PC-3 (cell line): ENCODE data around the gene APEX2. TPM values are rescaled to one million over a fixed set of nuclear protein-coding genes. Genes with fewer than 3 reads are reported as not detected.

Source experiments
- ATAC-seq: fragments of 200-7000 bp; cut with Tn5 transposase; 2 replicates; pipeline ENCODE4 v1.9.1; 2020; ENCODE audit warnings: mild to moderate bottlenecking, moderate library complexity
- BruUV-seq: library from RNA; stranded (reverse); fragments of 400-500 nt; replicated peaks from 2 replicates; lab custom pipeline; 2021; lab: Mats Ljungman, UMichigan
- CTCF ChIA-PET: fragments of 300-600 bp; sonication (Branson Sonifier 250); formaldehyde crosslinking; loops from one replicate; lab custom pipeline; 2022; ENCODE audit warnings: antibody characterized with exemption; lab: Charles Lee
- POLR2A ChIA-PET: fragments of 300-600 bp; sonication (Branson Sonifier 250); formaldehyde crosslinking; loops from one replicate; lab custom pipeline; 2022; ENCODE audit warnings: antibody characterized with exemption; ENCODE audit not compliant: unreplicated experiment; lab: Charles Lee
- DNase-seq: peaks from one replicate; pipeline ENCODE4 v3.0.0-alpha.2; 2015
- H2AFZ ChIP-seq: fragments of 300-600 bp; sonication (generic); 2 replicates; pipeline ENCODE4 v1.6.0; 2016; ENCODE audit warnings: antibody characterized with exemption, low read length
- H3F3A ChIP-seq: fragments of 300-600 bp; sonication (generic); one replicate; pipeline ENCODE4 v1.6.0; 2017; ENCODE audit warnings: antibody characterized with exemption, low read length, control low read depth, mild to moderate bottlenecking; ENCODE audit not compliant: unreplicated experiment
- H3K27ac ChIP-seq: fragments of 300-600 bp; sonication (generic); 2 replicates; pipeline ENCODE4 v1.5.1; 2016; ENCODE audit warnings: mild to moderate bottlenecking, low read length
- H3K27me3 ChIP-seq: fragments of 300-600 bp; sonication (generic); 2 replicates; pipeline ENCODE4 v1.6.1; 2016; ENCODE audit warnings: low read length, mixed read lengths
- H3K36me3 ChIP-seq: fragments of 300-600 bp; sonication (generic); 2 replicates; pipeline ENCODE4 v1.6.1; 2016; ENCODE audit warnings: low read depth, mixed run types, low read length, mixed read lengths
- H3K4me1 ChIP-seq: fragments of 300-600 bp; sonication (generic); 2 replicates; pipeline ENCODE4 v1.5.1; 2016; ENCODE audit warnings: low read length; ENCODE audit not compliant: insufficient read depth
- H3K4me2 ChIP-seq: fragments of 300-600 bp; sonication (generic); 2 replicates; pipeline ENCODE4 v1.6.0; 2016; ENCODE audit warnings: low read length
- H3K4me3 ChIP-seq: fragments of 300-600 bp; sonication (generic); 2 replicates; pipeline ENCODE4 v1.5.1; 2016; ENCODE audit warnings: mild to moderate bottlenecking, low read length, mixed read lengths
- H3K79me2 ChIP-seq: fragments of 300-600 bp; sonication (generic); 2 replicates; pipeline ENCODE4 v1.6.1; 2017; ENCODE audit warnings: low read length, mixed read lengths
- H3K9ac ChIP-seq: fragments of 300-600 bp; sonication (generic); 2 replicates; pipeline ENCODE4 v1.6.0; 2016; ENCODE audit warnings: mild to moderate bottlenecking, low read length
- H3K9me2 ChIP-seq: fragments of 300-600 bp; sonication (generic); replicated peaks from 2 replicates; pipeline ENCODE4 v1.6.1; 2016; ENCODE audit warnings: mixed run types, low read length, mixed read lengths
- H3K9me3 ChIP-seq: fragments of 300-600 bp; sonication (generic); 2 replicates; pipeline ENCODE4 v1.6.1; 2016; ENCODE audit warnings: low read length, mixed read lengths
- H4K20me1 ChIP-seq: fragments of 300-600 bp; sonication (generic); 2 replicates; pipeline ENCODE4 v1.6.1; 2016; ENCODE audit warnings: low read length, mixed read lengths
- EZH2 ChIP-seq: fragments of 300-600 bp; sonication (generic); IDR thresholded peaks from one replicate; pipeline ENCODE4 v1.6.1; 2017; ENCODE audit warnings: antibody characterized with exemption, mild to moderate bottlenecking, low read length; ENCODE audit not compliant: unreplicated experiment
- EZH2phosphoT487 ChIP-seq: fragments of 300-600 bp; sonication (generic); IDR thresholded peaks from 2 replicates; pipeline ENCODE4 v1.6.1; 2018; ENCODE audit warnings: mild to moderate bottlenecking, antibody characterized with exemption, low read length, borderline replicate concordance
- intact Hi-C: fragments of 100-400 bp; cut with micrococcal nuclease; formaldehyde crosslinking; loops from 2 replicates; pipeline ENCODE4 v1.9.0; 2023
- total RNA-seq: library from RNA; depleted of rRNA; stranded (reverse); fragments of >200 nt; gene quantifications from 2 replicates; pipeline ENCODE4 v1.2.3, GENCODE V29; 2014
- TF ChIP-seq, protein P1 (sequence below): fragments of 300-600 bp; sonication (generic); conservative IDR thresholded peaks from 2 replicates; pipeline ENCODE4 v1.5.1; 2017; ENCODE audit warnings: antibody characterized with exemption, low read depth, mild to moderate bottlenecking, low read length

The APEX2 gene
- total RNA-seq, 1 experiment from 2014 or later: 24.7 TPM

DNA sequence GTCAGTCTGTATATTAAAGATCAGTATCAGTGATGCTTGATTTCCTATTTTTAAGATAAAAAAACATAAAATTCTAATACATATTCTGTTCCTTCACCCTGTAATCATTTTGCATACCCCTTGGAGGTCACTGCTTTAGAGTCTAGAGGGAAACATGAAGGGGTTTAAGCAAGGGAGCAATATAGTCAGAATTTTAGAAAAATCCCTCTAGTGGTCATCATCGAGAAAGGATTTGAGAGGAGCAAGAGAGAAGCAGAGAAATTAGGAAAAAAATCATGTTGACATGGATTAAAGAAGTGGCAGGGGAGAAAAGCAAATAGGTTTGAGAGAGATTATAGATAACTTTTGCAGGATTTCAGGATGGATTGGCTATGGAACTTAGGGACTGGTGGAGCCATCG, 11.1 kb downstream of the APEX2 start:
- peaks cover 2% of the 10 kb centered on the region; the same call in 1 of the 2 replicates for H3K36me3 ChIP-seq
- H3K9ac ChIP-seq: no peak overlapping the region
- peaks cover 5% of the 10 kb centered on the region for H3F3A ChIP-seq
- ChIA-PET CTCF (no interaction called here), POLR2A (no interaction called here)
- intact Hi-C loops: loop anchor here (1.0 kb wide), 1 partner anchor 33 kb away; no protein-coding TSS in a partner anchor
- H3K4me3 ChIP-seq: no peak overlapping the region
- H3K9me3 ChIP-seq: no peaks in the 10 kb centered on the region
- H3K27me3 ChIP-seq: no peaks in the 10 kb centered on the region
- TF ChIP-seq EZH2phosphoT487: no peak
- TF ChIP-seq, protein P1, sequence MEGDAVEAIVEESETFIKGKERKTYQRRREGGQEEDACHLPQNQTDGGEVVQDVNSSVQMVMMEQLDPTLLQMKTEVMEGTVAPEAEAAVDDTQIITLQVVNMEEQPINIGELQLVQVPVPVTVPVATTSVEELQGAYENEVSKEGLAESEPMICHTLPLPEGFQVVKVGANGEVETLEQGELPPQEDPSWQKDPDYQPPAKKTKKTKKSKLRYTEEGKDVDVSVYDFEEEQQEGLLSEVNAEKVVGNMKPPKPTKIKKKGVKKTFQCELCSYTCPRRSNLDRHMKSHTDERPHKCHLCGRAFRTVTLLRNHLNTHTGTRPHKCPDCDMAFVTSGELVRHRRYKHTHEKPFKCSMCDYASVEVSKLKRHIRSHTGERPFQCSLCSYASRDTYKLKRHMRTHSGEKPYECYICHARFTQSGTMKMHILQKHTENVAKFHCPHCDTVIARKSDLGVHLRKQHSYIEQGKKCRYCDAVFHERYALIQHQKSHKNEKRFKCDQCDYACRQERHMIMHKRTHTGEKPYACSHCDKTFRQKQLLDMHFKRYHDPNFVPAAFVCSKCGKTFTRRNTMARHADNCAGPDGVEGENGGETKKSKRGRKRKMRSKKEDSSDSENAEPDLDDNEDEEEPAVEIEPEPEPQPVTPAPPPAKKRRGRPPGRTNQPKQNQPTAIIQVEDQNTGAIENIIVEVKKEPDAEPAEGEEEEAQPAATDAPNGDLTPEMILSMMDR: peak; percentile 63
- DNase-seq (peak; percentile 42), ATAC-seq (no peak)
- BruUV-seq: no TSS peak
- peaks cover 34% of the 10 kb centered on the region for H3K4me1 ChIP-seq
- no peaks in the 10 kb centered on the region for H3K79me2 ChIP-seq
- no peaks in the 10 kb centered on the region for H3K9me2 ChIP-seq
- H3K27ac ChIP-seq: no peak overlapping the region
- no peak overlapping the region for H2AFZ ChIP-seq
- no peak overlapping the region for H3K4me2 ChIP-seq
- H4K20me1 ChIP-seq: no peaks in the 10 kb centered on the region

DNA sequence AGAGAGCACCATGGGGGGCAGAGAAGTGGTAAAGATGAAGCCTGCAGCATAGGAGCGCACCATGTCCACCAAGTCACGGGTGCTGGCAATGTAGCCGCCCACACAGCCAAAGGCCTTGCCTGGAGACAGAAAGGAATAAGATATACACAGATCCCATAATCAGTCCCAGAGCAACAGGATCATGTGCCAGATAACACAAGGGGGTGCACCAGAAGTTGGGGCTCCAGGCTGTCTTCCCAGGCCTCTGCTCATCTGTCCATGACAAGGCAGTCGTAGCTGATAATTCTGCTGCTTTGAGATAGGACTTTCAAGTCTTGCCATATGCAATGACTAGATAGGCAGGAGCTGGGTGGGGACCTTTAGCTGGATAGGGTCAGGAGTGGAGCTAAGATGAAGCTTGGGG, 14.7 kb downstream of the APEX2 start:
- TF ChIP-seq EZH2phosphoT487 (no peak), EZH2 (no peak)
- TF ChIP-seq, protein P1: no peak
- H3K9me3 ChIP-seq: no peaks in the 10 kb centered on the region
- ATAC-seq: no peak
- no peak overlapping the region for H3K4me2 ChIP-seq
- H3F3A ChIP-seq: no peaks in the 10 kb centered on the region
- no peaks in the 10 kb centered on the region for H3K9me2 ChIP-seq
- intact Hi-C loops: no loop called here
- no peaks in the 10 kb centered on the region for H3K27me3 ChIP-seq
- no peaks in the 10 kb centered on the region for H3K36me3 ChIP-seq
- no peaks in the 10 kb centered on the region for H3K79me2 ChIP-seq
- no peak overlapping the region for H3K4me3 ChIP-seq
- no TSS peak for BruUV-seq
- H3K4me1 ChIP-seq: peaks cover 2% of the 10 kb centered on the region
- CTCF ChIA-PET: no interaction called here
- H4K20me1 ChIP-seq: no peaks in the 10 kb centered on the region
- DNase-seq: no peak
- no peak overlapping the region for H2AFZ ChIP-seq
- POLR2A ChIA-PET: no interaction called here
- H3K9ac ChIP-seq: no peak overlapping the region
- no peak overlapping the region for H3K27ac ChIP-seq

DNA sequence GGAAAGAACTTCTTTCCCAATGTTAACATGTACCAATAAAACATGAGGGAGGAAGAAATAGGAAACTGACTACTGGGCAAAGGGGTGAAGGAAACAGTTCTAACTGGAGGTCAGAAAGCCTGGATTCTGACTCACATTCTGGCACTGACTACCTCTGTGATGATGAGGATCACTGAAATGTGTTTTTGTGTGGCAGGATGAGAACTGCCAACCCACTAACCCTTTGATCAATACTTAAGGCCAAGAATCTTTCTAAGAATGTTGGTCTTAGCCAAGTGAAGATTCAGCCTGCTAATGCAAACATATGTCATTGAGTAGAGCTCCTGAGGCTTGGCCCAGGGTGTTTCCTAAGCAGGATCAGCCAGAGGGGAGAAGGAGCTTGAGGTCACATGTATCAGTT, 26.0 kb downstream of the APEX2 start:
- DNase-seq: peak; percentile 83
- ChIA-PET POLR2A (no interaction called here), CTCF (no interaction called here)
- no peaks in the 10 kb centered on the region for H3K9me2 ChIP-seq
- BruUV-seq: no TSS peak
- H3K36me3 ChIP-seq: no peaks in the 10 kb centered on the region
- H3K4me3 ChIP-seq: no peak overlapping the region
- H3K4me1 ChIP-seq: peaks cover 14% of the 10 kb centered on the region
- H3K4me2 ChIP-seq: no peak overlapping the region
- H3K79me2 ChIP-seq: no peaks in the 10 kb centered on the region
- H3F3A ChIP-seq: no peaks in the 10 kb centered on the region
- no peaks in the 10 kb centered on the region for H3K27me3 ChIP-seq
- H3K9me3 ChIP-seq: no peaks in the 10 kb centered on the region
- peak; percentile 61 for ATAC-seq
- no peaks in the 10 kb centered on the region for H4K20me1 ChIP-seq
- intact Hi-C loops: no loop called here
- no peak overlapping the region for H2AFZ ChIP-seq
- no peak overlapping the region for H3K9ac ChIP-seq
- TF ChIP-seq EZH2: no peak
- no peak for TF ChIP-seq EZH2phosphoT487
- TF ChIP-seq, protein P1: no peak
- peak overlapping the region; percentile 35; the same call in 1 of the 2 replicates for H3K27ac ChIP-seq
